NCI-H1092 (cell line): ENCODE measurements around the gene OR6B1.
"Not testable (repeated sequence)": the region's sequence is repeated elsewhere in the genome, so short reads cannot be mapped to it uniquely, and the experiment has no call there.

Source experiments
- DNase-seq: peaks from one replicate; lab custom pipeline; 2025; lab: John Stamatoyannopoulos, UW

OR6B1 gene

GRCh38 chr7:144038887-144039286 lies 38.8 kb downstream of the OR6B1 start:
- DNase-seq: no peak

- peak; percentile 54 for DNase-seq
Measured at GRCh38 chr7:144048648-144049047, 48.5 kb downstream of the OR6B1 start, which contains the start of gene OR2A5. Gene OR2A5, plus strand, starts transcription at chr7:144048948. Its CDS starts 1,454 bp downstream, at chr7:144050402.

- DNase-seq: peak; percentile 23
Measured at GRCh38 chr7:144049491-144049890, 49.4 kb downstream of the OR6B1 start.

- no peak for DNase-seq
Measured at GRCh38 chr7:144050093-144050492, 50.0 kb downstream of the OR6B1 start.

- not testable (repeated sequence) for DNase-seq
Measured at GRCh38 chr7:144050884-144051283, 50.8 kb downstream of the OR6B1 start.

- DNase-seq: no peak
Measured at GRCh38 chr7:144057954-144058353, 57.8 kb downstream of the OR6B1 start.
